ENCODE data around the gene RAB44.
"Not testable (repeated sequence)": the region's sequence is repeated elsewhere in the genome, so short reads cannot be mapped to it uniquely, and the experiment has no call there.

Gene RAB44

DNA sequence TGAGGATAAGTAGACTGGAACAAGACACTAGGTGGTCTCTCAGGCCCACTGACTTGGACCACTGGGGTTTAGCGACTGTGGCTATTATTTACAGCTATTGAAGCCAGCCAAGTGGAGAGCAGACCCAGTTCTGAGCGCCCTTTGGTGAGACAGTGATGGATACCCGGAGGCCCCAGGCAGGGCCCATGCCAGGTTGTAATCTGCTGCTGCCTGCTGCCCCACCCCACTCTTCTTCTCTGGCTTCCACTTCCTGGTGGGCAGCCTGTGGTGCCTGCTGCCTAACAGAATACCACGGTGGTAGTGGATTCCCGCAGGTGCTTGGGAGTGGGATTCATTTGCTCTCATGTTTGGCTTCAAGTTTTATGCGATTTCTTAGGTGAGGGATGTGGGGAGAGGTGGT is 570 bp downstream of the RAB44 start:
- Histone ChIP-seq H3K9ac (ENCODE audit: low read depth in 1 of 2, low read length in 2 of 2) (peak overlapping the region in 1 of 2 donors; percentile 47), H3K4me3 (ENCODE audit: low read length in 2 of 2) (peak overlapping the region in 1 of 2 donors; percentile 37), H3K9me3 (ENCODE audit: control insufficient read depth in 2 of 2, low read length in 2 of 2) (no peaks in the 10 kb centered on the region), H3K36me3 (ENCODE audit: control insufficient read depth in 2 of 2, insufficient read depth in 2 of 2, low read length in 2 of 2) (no peaks in the 10 kb centered on the region), H3K27ac (ENCODE audit: low read depth in 2 of 2, low read length in 2 of 2) (no peak overlapping the region), H3K27me3 (ENCODE audit: control insufficient read depth in 2 of 2, insufficient read depth in 2 of 2, low read length in 2 of 2) (no peaks in the 10 kb centered on the region), H3K4me1 (ENCODE audit: control insufficient read depth in 2 of 2, insufficient read depth in 2 of 2, low read length in 2 of 2) (peaks cover 0 to 6% of the 10 kb centered on the region in 2 donors)

DNA sequence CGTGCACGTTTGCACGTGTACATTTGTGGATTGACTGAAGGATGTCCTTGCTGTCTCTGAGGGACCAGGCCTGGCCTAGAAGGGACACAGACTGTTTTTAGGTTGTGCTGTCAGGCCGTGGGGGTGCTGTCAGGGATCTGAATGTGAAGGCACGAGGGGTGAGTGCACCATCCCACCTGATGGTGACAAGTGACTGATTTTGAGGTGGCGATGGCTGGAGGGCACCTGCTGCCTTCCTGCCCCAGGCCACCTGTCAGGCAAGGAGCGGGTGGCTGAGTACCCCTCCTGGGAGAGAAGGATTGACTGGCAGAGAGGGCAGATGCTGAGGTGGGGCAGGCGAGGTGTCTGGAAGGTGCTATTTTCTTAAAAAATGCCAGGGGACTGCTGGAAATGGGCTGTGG is 1.2 kb downstream of the RAB44 start:
- no peak overlapping the region for H3K9ac ChIP-seq (ENCODE audit: low read depth in 1 of 2, low read length in 2 of 2)
- H3K27ac ChIP-seq (ENCODE audit: low read depth in 2 of 2, low read length in 2 of 2) = peak overlapping the region in 1 of 2 donors; percentile 31
- H3K4me1 ChIP-seq (ENCODE audit: control insufficient read depth in 2 of 2, insufficient read depth in 2 of 2, low read length in 2 of 2) = peaks cover 0 to 6% of the 10 kb centered on the region in 2 donors
- no peaks in the 10 kb centered on the region for H3K36me3 ChIP-seq (ENCODE audit: control insufficient read depth in 2 of 2, insufficient read depth in 2 of 2, low read length in 2 of 2)
- H3K4me3 ChIP-seq (ENCODE audit: low read length in 2 of 2) = no peak overlapping the region
- H3K27me3 ChIP-seq (ENCODE audit: control insufficient read depth in 2 of 2, insufficient read depth in 2 of 2, low read length in 2 of 2) = no peaks in the 10 kb centered on the region
- no peaks in the 10 kb centered on the region for H3K9me3 ChIP-seq (ENCODE audit: control insufficient read depth in 2 of 2, low read length in 2 of 2)

DNA sequence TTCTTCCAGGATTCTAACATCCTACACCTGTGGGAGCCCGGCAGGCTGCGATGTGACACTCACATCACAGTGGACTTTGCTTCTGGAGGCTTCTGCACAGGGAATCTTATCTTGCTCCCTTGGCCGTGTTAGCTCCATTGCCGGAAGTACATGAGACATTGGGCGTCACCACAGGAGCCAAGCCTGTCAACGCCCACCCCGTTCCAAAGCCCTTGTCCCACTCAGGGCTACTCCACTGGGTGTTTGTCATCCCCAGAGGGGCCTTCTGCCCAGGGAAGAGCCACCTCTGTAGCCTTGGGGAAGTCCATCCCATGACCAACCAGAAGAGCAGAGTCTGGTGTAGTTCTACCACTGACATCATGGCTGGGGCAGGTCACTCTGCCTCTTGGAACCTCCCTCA is 1.7 kb downstream of the RAB44 start:
- Histone ChIP-seq H3K4me1 (ENCODE audit: control insufficient read depth in 2 of 2, insufficient read depth in 2 of 2, low read length in 2 of 2) (peaks cover 0 to 6% of the 10 kb centered on the region in 2 donors), H3K36me3 (ENCODE audit: control insufficient read depth in 2 of 2, insufficient read depth in 2 of 2, low read length in 2 of 2) (no peaks in the 10 kb centered on the region), H3K27me3 (ENCODE audit: control insufficient read depth in 2 of 2, insufficient read depth in 2 of 2, low read length in 2 of 2) (no peaks in the 10 kb centered on the region), H3K27ac (ENCODE audit: low read depth in 2 of 2, low read length in 2 of 2) (peak overlapping the region in 1 of 2 donors; percentile 31), H3K4me3 (ENCODE audit: low read length in 2 of 2) (no peak overlapping the region), H3K9ac (ENCODE audit: low read depth in 1 of 2, low read length in 2 of 2) (no peak overlapping the region), H3K9me3 (ENCODE audit: control insufficient read depth in 2 of 2, low read length in 2 of 2) (no peaks in the 10 kb centered on the region)

DNA sequence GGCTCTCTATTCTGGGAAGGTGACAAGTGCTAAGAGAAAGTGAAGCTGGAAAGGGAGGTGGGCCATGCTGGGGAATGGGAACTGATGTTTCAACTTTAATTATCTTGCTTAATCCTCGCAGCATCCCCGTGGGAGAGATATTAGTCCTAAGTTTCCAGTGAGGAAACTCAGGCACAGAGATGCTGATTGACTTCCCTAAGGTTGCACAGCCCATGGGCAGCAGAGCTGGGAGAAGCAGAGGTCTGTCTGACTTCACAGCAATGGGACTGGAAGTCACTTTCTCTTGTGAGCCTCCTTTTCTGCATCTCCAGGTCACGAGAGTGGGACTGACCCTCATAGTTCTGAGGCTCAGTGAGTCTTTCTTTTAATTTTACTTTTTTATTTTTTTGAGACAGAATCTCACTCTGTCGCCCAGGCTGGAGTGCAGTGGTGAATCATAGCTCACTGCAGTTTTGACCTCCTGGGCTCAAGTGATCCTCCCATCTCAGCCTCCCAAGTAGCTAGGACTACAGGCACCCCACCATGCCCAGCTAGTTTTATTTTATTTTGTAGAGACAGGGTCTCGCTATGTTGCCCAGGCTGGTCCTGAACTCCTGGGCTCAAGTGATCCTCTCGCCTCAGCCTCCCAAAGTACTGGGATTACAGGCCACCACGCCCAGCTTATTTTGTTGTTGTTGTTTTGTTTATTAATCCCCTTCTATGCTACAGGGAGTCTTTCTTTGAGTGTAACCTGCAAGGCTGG is 2.6 kb downstream of the RAB44 start:
- peaks cover 0 to 6% of the 10 kb centered on the region in 2 donors for H3K4me1 ChIP-seq (ENCODE audit: control insufficient read depth in 2 of 2, insufficient read depth in 2 of 2, low read length in 2 of 2)
- H3K9me3 ChIP-seq (ENCODE audit: control insufficient read depth in 2 of 2, low read length in 2 of 2) = no peaks in the 10 kb centered on the region
- H3K9ac ChIP-seq (ENCODE audit: low read depth in 1 of 2, low read length in 2 of 2) = no peak overlapping the region
- H3K27ac ChIP-seq (ENCODE audit: low read depth in 2 of 2, low read length in 2 of 2) = no peak overlapping the region
- no peaks in the 10 kb centered on the region for H3K27me3 ChIP-seq (ENCODE audit: control insufficient read depth in 2 of 2, insufficient read depth in 2 of 2, low read length in 2 of 2)
- no peak overlapping the region for H3K4me3 ChIP-seq (ENCODE audit: low read length in 2 of 2)
- no peaks in the 10 kb centered on the region for H3K36me3 ChIP-seq (ENCODE audit: control insufficient read depth in 2 of 2, insufficient read depth in 2 of 2, low read length in 2 of 2)

DNA sequence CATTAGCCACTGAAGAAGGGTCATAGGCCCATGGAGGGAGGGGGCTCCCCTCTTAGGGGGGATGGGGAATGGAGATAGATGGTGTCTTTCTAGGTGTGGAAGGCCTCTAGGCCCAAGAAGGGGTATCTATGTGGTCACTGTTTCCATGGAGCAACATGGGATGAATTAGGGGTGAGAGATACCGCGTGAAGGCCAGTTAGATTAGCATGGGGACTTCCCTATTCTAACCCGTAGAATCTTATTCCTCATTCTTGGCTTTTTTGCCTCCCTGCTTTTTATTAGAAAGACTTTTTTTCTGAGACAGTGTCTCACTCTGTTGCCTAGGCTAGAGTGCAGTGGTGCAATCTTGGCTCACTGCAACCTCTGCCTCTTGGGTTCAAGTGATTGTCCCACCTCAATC is 3.2 kb downstream of the RAB44 start:
- no peaks in the 10 kb centered on the region for H3K36me3 ChIP-seq (ENCODE audit: control insufficient read depth in 2 of 2, insufficient read depth in 2 of 2, low read length in 2 of 2)
- no peak overlapping the region for H3K9ac ChIP-seq (ENCODE audit: low read depth in 1 of 2, low read length in 2 of 2)
- H3K9me3 ChIP-seq (ENCODE audit: control insufficient read depth in 2 of 2, low read length in 2 of 2) = no peaks in the 10 kb centered on the region
- H3K27ac ChIP-seq (ENCODE audit: low read depth in 2 of 2, low read length in 2 of 2) = no peak overlapping the region
- H3K27me3 ChIP-seq (ENCODE audit: control insufficient read depth in 2 of 2, insufficient read depth in 2 of 2, low read length in 2 of 2) = no peaks in the 10 kb centered on the region
- peaks cover 0 to 6% of the 10 kb centered on the region in 2 donors for H3K4me1 ChIP-seq (ENCODE audit: control insufficient read depth in 2 of 2, insufficient read depth in 2 of 2, low read length in 2 of 2)
- H3K4me3 ChIP-seq (ENCODE audit: low read length in 2 of 2) = no peak overlapping the region

DNA sequence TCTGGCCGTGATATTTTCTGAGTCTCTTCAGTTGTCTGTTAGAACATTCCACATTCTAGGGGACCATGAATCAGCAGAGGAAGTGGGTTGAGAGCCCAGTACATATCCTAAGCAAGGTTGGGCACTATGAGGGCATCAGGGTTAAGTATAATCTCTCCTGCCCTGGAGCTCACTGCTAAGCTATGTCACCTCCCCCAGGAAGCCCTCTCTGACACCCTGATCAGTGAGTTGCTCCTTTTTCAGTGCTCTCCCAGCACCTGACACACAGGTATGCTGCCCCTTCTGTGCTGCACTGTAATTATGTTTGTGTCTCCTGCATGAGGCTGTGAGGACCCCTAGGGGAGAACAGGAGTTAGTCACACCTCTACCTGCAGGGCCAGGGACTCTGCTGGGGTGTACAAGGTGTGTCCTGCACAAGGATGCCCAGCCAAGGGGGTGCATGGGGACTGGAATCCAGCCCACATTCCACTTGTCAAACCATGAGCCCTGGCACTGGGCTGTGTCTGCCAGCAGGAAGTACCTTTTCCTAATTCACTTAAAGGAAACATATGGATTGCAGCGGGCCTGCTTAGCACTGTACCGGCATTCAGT is 3.9 kb downstream of the RAB44 start:
- Histone ChIP-seq H3K4me1 (ENCODE audit: control insufficient read depth in 2 of 2, insufficient read depth in 2 of 2, low read length in 2 of 2) (peaks cover 0 to 6% of the 10 kb centered on the region in 2 donors), H3K27ac (ENCODE audit: low read depth in 2 of 2, low read length in 2 of 2) (no peak overlapping the region), H3K9me3 (ENCODE audit: control insufficient read depth in 2 of 2, low read length in 2 of 2) (no peaks in the 10 kb centered on the region), H3K4me3 (ENCODE audit: low read length in 2 of 2) (no peak overlapping the region), H3K36me3 (ENCODE audit: control insufficient read depth in 2 of 2, insufficient read depth in 2 of 2, low read length in 2 of 2) (no peaks in the 10 kb centered on the region), H3K9ac (ENCODE audit: low read depth in 1 of 2, low read length in 2 of 2) (no peak overlapping the region), H3K27me3 (ENCODE audit: control insufficient read depth in 2 of 2, insufficient read depth in 2 of 2, low read length in 2 of 2) (no peaks in the 10 kb centered on the region)

DNA sequence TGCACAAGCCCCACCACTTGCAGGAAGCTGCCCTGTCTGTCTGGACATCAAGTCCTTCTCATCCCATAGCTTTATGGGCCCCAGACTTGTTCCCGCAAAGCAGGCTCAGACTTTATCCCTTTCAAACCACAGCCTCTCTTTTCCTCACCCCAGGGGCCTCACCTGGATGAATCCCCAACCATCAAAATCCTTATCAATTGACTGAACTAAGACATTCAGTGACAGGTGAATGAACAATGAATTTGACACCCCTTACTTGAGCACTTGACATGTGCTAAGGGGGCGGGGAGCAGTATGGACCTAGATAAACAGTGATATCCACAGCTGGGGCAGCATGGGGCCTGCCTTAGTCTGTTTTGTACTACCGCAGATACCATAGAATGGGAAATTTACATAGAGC is 5.0 kb downstream of the RAB44 start:
- H3K4me3 ChIP-seq (ENCODE audit: low read length in 2 of 2) = no peak overlapping the region
- no peak overlapping the region for H3K9ac ChIP-seq (ENCODE audit: low read depth in 1 of 2, low read length in 2 of 2)
- no peaks in the 10 kb centered on the region for H3K9me3 ChIP-seq (ENCODE audit: control insufficient read depth in 2 of 2, low read length in 2 of 2)
- H3K27me3 ChIP-seq (ENCODE audit: control insufficient read depth in 2 of 2, insufficient read depth in 2 of 2, low read length in 2 of 2) = no peaks in the 10 kb centered on the region
- no peak overlapping the region for H3K27ac ChIP-seq (ENCODE audit: low read depth in 2 of 2, low read length in 2 of 2)
- peaks cover 0 to 6% of the 10 kb centered on the region in 2 donors for H3K4me1 ChIP-seq (ENCODE audit: control insufficient read depth in 2 of 2, insufficient read depth in 2 of 2, low read length in 2 of 2)
- H3K36me3 ChIP-seq (ENCODE audit: control insufficient read depth in 2 of 2, insufficient read depth in 2 of 2, low read length in 2 of 2) = no peaks in the 10 kb centered on the region

DNA sequence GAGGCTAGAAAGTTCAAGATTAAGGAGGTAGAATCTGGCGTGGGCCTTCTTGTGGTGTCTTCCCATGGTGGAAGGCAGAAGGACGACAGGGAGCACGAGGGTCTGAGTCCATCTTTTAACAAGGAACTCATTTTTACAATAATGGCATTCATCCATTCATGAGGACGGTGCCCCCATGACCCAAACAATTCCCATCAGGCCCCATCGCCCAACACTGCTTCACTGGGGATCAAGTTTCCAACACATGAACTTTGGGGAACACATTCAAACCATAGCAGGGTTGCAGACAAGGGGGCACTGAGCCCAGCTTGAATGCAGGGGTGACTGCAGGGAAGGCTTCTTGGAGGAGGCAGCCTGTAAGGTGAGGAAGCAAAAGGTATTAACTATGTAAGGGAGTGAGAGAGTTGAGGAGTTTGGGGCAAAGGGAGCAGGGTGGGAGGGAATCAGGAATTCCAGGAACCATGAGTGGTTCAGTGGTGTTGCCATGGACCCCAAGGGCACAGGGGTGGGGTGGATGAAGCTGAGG is 5.5 kb downstream of the RAB44 start:
- H3K4me3 ChIP-seq (ENCODE audit: low read length in 2 of 2) = no peak overlapping the region
- no peak overlapping the region for H3K9ac ChIP-seq (ENCODE audit: low read depth in 1 of 2, low read length in 2 of 2)
- no peaks in the 10 kb centered on the region for H3K9me3 ChIP-seq (ENCODE audit: control insufficient read depth in 2 of 2, low read length in 2 of 2)
- H3K27ac ChIP-seq (ENCODE audit: low read depth in 2 of 2, low read length in 2 of 2) = no peak overlapping the region
- peaks cover 0 to 6% of the 10 kb centered on the region in 2 donors for H3K4me1 ChIP-seq (ENCODE audit: control insufficient read depth in 2 of 2, insufficient read depth in 2 of 2, low read length in 2 of 2)
- H3K36me3 ChIP-seq (ENCODE audit: control insufficient read depth in 2 of 2, insufficient read depth in 2 of 2, low read length in 2 of 2) = no peaks in the 10 kb centered on the region
- no peaks in the 10 kb centered on the region for H3K27me3 ChIP-seq (ENCODE audit: control insufficient read depth in 2 of 2, insufficient read depth in 2 of 2, low read length in 2 of 2)

DNA sequence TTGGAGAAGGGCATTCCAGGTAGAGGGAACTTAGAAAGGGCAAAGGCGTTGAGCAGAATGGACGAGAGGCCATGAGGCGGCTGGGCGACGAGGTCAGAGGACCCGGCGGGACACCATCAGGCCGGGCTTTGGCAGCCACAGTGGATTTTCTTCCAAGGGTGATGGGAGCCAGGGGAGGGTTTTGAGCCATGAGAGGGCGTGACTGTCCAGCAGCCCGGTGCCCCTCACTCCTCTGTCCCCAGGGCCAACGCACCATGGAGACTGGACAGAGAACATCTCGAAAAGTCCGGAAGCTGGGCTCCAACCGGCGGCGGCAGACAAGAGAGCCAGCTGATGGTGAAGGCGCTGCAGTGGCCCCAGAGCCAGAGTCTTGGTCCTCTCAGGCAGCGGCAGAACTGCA is 6.4 kb downstream of the RAB44 start:
- peaks cover 0 to 4% of the 10 kb centered on the region in 2 donors for H3K4me1 ChIP-seq (ENCODE audit: control insufficient read depth in 2 of 2, insufficient read depth in 2 of 2, low read length in 2 of 2)
- no peak overlapping the region for H3K9ac ChIP-seq (ENCODE audit: low read depth in 1 of 2, low read length in 2 of 2)
- H3K4me3 ChIP-seq (ENCODE audit: low read length in 2 of 2) = no peak overlapping the region
- no peak overlapping the region for H3K27ac ChIP-seq (ENCODE audit: low read depth in 2 of 2, low read length in 2 of 2)
- H3K9me3 ChIP-seq (ENCODE audit: control insufficient read depth in 2 of 2, low read length in 2 of 2) = no peaks in the 10 kb centered on the region
- H3K27me3 ChIP-seq (ENCODE audit: control insufficient read depth in 2 of 2, insufficient read depth in 2 of 2, low read length in 2 of 2) = no peaks in the 10 kb centered on the region
- no peaks in the 10 kb centered on the region for H3K36me3 ChIP-seq (ENCODE audit: control insufficient read depth in 2 of 2, insufficient read depth in 2 of 2, low read length in 2 of 2)

DNA sequence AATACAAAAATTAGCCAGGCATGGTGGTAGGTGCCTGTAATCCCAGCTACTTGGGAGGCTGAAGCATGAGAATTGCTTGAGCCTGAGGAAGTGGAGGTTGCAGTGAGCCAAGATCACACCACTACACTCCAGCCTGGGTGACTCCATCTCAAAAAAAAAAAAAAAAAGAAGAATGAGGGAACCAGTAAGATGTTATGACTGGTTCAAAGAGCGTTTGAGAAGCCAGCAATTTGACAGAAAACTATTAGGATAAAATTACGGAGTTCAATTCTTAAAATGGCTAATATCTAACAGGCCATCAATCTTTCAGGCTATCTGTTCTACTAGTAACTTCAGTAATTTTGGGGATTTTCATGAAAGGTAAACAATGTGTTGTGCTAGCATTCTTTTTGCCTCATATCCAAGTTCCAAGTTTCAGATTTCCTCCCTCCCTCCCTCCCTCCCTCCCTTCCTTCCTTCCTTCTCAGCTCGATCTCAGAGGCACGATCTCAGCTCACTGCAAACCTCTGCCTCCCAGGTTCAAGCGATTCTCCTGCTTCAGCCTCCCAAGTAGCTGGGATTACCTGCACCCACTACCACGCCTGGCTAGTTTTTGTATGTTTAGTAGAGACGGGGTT is 7.4 kb downstream of the RAB44 start:
- not testable (repeated sequence) for H3K9ac ChIP-seq (ENCODE audit: low read depth in 1 of 2, low read length in 2 of 2); H3K36me3 ChIP-seq (ENCODE audit: control insufficient read depth in 2 of 2, insufficient read depth in 2 of 2, low read length in 2 of 2); H3K9me3 ChIP-seq (ENCODE audit: control insufficient read depth in 2 of 2, low read length in 2 of 2); H3K27ac ChIP-seq (ENCODE audit: low read depth in 2 of 2, low read length in 2 of 2); H3K4me3 ChIP-seq (ENCODE audit: low read length in 2 of 2); H3K27me3 ChIP-seq (ENCODE audit: control insufficient read depth in 2 of 2, insufficient read depth in 2 of 2, low read length in 2 of 2); H3K4me1 ChIP-seq (ENCODE audit: control insufficient read depth in 2 of 2, insufficient read depth in 2 of 2, low read length in 2 of 2)

Measured in mucosa of rectum (tissue), 2 donors.